Activated CD4-positive, alpha-beta T cell treated with anti-CD3 and anti-CD28 coated beads, Interleukin-2, amount 50 U/mL, for 16 hours (primary cell): ENCODE results near the gene SLC12A7.

Experiments
- DNase-seq: peaks from one replicate; pipeline ENCODE4 v3.0.0-alpha.2; 2020

The SLC12A7 gene

DNA sequence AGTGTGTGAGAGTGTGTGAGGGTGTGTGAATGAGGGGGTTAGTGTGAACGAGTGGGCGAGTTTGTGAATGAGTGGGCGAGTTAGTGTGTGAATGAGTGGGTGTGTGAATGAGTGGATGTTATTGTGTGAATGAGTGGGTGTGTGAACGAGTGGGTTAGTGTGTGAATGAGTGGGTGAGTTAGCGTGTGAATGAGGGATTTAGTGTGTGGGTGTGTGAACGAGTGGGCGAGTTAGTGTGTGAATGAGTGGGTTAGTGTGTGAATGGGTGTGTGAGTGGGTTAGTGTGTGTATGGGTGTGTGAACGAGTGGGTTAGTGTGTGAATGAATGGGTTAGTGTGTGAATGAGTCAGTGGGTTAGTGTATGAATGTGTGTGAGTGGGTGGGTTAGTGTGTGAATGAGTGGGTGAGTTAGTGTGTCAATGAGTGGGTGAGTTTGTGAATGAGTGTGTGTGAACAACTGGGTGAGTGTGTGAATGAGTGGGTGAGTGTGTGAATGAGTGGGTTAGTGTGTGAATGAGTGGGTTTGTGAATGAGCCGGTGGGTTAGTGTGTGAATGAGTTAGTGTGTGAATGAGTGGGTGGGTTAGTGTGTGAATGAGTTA is 65.8 kb downstream of the SLC12A7 start:
- no peak for DNase-seq

DNA sequence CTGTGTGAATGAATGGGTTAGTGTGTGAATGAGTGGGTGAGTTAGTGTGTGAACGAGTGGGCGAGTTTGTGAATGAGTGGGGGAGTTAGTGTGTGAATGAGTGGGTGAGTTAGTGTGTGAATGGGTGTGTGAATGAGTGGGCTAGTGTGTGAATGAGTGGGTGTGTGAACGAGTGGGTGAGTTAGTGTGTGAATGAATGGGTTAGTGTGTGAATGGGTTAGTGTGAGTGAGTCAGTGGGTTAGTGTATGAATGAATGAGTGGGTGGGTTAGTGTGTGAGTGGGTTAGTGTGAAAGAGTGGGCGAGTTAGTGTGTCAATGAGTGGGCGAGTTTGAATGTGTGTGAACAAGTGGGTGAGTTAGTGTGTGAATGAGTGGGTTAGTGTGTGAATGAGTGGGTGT is 67.7 kb downstream of the SLC12A7 start:
- no peak for DNase-seq

DNA sequence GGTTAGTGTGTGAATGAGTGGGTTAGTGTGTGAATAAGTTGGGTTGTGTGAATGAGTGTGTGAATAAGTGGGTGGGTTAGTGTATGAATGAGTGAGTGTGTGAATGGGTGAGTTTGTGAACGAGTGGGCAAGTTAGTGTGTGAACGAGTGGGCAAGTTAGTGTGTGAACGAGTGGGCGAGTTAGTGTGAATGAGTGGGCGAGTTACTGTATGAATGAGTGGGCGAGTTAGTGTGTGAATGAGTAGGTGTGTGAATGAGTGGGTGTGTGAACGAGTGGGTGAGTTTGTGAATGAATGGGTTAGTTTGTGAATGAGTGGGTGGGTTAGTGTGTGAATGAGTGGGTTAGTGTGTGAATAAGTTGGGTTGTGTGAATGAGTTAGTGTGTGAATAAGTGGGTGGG is 68.5 kb downstream of the SLC12A7 start:
- DNase-seq = no peak

DNA sequence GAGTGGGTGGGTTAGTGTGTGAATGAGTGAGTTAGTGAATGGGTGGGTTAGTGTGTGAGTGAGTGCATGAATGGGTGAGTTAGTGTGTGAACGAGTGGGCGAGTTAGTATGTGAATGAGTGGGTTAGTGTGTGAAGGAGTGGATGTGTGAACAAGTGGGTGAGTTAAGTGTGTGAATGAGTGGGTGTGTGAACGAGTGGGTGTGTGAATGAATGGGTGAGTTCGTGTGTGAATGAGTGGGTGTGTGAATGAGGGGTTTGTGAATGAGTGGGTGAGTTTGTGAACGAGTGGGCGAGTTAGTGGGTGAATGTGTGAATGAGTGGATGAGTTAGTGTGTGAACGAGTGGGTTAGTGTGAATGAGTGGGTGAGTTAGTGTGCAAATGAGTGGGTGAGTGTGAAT is 69.2 kb downstream of the SLC12A7 start:
- no peak for DNase-seq

DNA sequence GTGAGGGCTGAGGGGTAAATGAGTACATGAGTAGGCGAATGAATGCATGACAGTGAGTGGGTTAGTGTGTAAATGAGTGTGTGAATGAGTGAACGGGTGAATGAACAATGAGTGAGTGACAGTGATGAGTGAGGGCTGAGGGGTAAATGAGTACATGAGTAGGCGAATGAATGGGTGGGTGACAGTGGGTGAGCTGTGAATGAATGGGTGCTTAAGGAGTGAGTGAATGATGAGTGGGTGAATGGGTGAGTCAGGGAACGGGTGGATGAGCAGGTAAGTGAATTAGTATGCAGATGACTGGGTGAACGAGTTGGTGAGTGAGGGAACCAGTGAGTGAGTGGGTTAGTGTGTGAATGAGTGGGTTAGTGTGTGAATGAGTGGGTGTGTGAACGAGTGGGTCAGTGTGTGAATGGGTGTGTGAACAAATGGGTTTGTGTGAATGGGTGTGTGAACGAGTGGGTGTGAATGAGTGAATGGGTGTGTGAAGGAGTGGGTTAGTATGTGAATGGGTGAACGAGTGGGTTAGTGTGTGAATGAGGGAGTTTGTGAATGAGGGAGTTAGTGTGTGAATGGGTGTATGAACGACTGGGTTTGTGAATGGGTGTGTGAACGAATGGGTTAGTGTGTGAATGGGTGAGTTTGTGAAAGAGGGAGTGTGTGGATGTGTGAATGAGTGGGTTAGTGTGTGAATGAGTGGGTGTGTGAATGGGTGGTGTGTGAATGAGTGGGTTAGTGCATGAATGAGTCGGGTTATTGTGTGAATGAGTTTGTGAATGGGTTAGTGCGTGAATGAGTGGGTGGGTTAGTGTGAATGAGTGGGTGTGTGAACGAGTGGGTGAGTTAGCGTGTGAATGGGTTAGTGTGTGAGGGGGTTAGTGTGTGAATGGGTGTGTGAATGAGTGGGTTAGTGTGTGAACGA is 70.4 kb downstream of the SLC12A7 start:
- no peak for DNase-seq

DNA sequence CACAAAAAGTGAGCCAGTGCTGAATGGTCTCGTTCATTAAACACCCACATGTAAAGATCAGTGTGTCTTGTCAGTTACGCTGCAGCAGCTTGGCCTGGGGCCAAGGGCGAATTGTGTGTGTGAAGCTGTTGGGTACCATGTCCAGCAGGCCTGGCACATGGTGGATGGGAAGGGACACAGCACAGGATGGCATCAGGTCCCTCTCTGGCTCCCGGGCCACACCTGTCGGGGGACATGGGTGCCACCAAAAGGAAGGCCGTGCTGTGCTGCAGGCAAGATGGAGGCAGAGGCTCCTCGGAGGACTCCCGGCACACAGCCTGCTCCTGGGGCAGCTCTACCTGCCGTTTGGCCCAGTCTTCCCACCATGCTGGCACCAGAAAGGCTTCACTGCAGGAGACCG is 71.3 kb downstream of the SLC12A7 start:
- DNase-seq = no peak

DNA sequence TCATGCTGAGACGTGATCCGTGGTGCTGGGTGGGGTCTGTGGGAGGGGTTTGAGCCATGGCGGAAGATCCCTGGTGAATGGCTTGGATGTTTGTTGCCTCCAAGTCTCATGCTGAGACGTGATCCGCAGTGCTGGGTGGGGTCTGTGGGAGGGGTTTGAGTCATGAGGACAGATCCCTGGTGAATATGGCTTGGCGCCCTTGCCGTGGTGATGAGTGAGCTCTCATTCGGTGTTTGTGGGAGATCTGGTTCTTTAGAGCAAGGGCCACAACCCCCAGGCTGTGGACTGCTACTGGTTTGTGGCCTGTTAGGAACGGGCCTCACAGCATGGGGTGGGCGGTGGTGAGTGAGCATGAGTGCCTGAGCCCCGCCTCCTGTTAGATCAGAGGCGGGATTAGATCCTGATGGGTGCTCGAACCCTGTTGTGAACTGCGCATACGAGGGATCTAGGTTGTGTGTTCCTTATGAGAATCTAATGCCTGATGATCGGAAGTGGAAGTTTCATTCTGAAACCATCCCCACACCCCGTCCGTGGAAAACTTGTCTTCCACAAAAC is 72.1 kb downstream of the SLC12A7 start:
- no peak for DNase-seq

DNA sequence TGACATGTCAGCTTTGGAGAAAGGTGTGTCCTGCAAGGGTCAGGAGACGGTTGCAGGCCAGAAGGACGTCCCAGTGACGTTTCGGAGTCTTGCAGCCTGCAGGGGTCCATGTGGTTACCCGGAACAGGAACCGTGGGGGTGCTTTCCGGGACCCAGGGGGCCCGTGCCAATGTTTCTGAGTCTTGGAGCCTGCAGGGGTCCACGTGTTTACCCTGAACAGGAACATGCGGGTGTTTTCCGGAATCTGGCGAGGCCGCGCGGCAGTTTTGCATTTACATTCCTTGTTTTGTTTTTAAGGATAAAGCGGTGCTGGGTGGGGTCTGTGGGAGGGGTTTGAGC is 72.7 kb downstream of the SLC12A7 start:
- no peak for DNase-seq

DNA sequence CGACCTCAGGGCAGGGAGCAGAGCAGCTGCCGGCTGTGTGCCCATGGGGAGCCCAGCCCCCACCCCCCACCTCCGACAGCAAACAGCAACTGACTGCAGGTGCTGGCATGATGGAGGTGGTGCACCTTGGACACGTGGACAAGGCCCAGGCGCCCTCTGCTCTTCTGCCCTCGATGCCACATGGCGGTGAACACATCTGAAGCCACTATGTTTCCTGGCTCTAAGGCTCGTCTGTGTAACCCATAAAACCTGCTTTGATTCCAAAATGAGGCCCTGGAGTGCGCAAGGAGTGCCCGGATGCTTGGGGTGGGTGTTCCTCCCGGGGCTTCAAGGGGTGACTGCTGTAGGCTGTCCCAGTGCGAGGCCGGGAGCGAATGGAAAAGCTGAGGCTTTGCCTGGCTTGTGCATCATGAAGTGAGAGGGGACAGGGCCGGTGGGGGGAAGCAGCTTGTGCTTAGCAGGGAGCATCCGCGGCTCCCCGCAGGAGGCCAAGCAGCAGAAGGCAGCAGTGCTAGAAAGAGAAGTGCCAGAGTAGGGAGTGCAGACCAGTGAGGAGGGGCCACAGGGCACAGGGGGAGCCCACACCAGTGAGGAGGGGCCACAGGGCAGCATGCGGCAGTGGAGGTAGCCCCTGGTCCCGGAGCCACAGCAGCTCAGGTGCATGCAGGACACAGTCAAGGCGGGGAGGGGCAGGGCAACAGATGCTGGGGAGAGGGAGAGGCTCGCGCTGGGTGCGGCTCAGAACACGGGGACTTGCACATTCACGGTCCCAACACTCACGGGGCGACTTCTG is 73.2 kb downstream of the SLC12A7 start:
- DNase-seq = no peak

DNA sequence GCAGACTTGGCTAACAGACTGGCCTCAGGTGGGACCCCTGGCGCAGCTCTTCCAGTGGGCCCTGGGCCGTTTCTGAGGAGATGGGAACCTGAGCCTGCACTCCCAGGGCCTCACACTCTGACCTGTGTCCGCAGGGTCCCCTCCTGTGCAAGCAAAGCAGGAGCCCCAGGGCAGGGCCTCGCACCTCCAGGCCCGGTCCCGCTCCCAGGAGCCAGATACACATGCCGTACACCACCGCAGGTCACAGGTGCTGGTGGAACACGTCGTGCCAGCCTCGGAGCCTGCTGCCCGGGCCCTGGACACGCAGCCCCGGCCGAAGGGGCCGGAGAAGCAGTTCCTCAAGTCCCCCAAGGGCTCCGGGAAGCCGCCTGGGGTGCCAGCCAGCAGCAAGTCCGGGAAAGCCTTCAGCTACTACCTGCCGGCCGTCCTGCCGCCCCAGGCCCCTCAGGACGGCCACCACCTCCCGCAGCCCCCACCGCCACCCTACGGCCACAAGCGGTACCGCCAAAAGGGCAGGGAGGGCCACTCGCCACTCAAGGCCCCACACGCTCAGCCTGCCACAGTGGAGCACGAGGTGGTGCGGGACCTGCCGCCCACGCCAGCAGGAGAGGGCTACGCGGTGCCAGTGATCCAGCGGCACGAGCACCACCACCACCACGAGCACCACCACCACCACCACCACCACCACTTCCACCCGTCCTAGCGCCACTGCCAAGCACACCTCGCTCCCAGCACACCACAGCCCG is 74.0 kb downstream of the SLC12A7 start:
- DNase-seq = no peak

DNA sequence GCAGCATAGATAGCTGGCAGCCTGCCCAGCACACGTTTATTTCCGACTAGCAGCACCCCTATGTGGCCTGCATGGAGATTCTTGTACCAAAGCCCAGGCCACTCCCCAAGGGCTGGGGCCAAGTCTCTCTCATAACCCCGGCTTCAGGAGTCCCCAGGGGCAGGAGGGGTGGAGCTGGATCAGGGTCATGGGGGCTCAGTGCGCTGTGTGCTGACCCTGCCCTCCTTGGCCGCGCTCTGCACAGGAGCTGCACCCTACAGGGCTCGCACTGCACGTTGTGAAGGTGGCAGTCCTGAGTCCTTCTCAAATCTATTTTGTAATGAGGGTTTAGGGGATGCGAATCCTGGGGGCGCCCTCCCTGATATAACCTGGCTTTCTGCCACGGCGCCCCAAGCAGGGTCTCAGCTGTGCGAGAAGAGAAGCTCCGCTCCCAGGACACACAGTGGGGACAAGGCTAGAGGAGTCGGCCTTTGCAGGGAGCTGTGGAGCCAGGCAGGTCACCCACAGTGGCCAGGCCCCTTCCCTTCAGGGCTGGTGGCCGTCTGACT is 74.7 kb downstream of the SLC12A7 start:
- DNase-seq = no peak

DNA sequence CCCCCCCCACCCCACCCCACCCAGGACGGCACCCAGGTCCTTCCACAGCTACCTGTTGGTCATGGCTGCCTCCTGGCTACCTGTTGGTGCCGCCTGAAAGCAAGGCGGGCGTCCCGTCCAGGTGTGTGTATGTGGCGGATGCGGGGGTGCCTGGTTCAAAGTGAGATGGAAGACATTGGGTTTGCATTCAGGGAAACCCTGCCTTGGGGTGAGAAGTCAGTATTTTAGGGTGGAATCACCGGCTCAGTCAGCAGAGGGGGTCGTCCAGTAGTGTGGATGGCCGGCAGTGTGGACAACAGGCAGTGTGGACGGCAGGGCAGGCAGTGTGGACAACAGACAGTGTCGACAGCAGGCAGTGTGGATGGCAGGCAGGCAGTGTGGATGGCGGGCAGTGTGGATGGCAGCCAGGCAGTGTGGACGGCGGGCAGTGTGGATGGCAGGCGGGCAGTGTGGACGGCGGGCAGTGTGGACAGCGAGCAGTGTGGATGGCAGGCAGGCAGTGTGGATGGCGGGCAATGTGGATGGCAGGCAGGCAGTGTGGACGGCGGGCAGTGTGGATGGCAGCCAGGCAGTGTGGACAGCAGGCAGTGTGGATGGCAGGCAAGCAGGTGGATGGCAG is 75.2 kb downstream of the SLC12A7 start:
- no peak for DNase-seq

DNA sequence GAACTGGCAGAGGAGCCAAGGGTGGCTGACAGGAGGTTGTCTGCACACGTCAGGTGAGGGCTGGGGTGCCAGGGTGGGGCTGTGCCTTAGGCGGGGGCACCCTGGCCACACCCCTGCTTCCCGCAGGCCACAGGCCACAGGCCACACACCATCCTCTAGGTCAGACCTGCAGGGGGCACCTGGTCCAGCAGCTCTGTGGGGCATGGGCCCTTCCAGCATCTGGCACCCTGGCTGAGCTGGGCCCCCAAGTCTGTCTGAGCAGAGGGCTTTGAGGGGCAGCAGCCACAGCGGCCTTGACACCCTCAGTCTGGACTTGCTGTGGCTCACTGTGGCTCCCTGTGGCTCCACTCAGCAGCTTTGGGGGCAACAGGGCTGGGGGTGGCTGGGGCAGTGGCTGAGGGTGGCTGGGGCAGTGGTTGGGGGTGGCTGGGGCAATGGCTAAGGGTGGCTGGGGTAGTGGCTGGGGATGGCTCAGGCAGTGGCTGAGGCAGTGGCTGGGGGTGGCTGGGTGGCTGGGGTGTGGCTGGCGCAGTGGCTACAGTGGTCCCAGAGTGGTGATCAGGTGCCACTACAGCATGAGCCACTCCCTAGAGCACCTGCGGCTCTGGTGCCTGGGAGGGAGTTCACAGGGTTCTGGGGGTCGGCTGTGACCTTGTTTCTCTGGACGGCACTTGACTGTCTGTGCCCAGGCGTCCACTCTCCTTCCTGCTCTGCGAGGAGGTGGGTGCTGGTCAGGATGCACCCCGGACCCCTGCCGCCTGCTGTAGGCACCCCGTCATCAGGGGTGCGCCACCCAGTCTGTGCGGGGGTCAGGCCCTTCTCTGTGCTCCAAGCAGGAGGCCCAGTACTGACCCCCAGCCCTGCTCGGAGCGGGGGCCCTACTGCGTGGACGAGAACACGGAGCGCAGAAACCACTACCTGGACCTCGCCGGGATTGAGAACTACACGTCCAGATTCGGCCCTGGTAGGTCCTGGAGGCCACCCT is 76.2 kb downstream of the SLC12A7 start:
- no peak for DNase-seq

DNA sequence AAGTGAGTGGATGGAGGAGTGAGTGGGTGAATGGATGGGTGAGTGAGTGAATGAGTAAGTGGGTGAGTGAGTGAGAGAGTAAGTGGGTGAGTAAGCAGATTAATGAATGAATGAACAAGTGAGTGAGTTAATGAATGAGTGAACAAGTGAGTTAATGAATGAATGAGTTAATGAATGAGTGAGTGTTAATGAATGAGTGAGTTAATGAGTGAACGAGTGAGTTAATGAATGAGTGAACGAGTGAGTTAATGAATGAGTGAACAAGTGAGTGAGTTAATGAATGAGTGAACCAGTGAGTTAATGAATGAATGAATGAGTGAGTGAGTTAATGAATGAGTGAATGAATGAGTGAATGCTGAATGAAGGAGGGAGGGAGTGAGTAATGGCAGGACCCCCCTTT is 76.9 kb downstream of the SLC12A7 start:
- no peak for DNase-seq

DNA sequence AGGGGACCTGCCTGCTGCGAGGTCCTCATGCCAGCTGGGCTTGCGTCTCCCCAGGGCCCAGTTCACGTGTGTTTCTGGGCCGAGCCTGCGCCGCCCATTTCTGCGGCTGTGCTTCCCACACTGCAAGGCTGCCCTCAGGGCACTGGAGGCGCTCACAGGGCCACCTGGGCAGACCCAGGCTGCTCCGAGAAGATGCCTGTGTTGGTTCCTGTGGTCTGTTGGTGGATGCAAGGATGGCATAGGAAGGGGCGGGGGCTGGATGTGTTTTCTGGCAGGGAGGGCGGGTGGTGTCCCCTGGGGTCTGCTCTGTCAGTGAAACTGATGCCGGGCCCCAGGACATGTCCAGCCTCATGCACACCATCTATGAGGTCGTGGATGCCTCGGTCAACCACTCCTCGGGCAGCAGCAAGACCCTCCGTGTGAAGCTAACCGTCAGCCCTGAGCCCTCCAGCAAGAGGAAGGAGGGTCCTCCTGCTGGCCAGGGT is 77.4 kb downstream of the SLC12A7 start:
- DNase-seq = no peak

DNA sequence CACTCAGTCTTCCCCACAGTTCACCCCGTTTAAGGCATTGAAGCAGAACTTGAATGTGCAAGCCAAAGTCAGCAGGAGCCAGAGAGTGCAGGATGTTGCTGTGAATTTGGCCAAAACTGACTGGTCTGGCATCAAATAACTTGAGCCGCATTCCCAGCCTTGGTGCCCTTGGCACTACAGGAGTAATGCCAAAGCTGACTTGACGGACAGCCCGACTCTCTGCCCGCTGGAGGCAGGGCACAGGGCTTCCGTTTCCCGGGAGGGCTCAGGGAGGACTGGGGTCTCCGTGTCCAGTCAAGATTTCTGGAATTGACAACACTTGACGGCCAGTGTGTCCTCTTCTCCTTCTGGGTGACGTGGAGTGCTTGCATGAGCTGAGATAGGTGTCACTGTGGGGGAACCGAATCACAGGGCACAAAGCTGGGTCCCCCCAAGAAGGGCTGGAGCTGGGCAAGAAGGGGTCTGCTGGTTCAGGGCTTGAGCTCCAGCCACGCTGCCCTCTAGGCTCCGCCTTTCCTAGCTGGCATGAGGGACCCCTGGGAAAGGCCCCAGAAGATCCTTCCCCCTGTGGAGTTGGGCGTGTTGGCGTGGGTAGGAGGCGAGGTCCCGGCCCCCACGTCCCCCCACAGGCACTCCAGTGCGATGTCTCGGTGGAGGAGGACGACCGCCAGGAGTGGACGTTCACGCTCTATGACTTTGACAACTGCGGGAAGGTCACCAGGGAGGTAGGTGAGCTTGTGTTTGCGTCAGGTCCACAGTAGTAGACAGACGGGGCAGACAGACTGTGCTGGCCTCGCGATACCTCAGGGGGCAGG is 78.0 kb downstream of the SLC12A7 start:
- DNase-seq = no peak

DNA sequence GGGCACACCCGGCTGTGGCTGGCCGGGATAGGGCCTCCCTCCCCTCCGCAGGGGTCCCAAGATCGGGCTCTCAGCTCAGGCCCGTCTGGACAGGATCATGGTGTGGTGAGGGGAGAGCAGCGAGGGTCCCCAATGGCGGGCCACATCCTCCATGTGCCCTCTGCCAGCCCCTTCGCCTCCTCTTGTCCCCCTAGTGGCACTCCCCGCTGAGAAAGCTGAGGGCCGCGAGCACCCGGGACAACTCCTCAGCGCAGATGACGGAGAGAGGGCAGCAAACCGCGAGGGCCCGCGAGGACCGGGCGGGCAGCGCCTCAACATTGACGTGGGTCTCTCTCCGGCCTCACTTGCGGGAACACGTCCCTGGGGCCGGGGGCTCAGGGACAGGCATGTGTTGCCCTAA is 78.7 kb downstream of the SLC12A7 start:
- DNase-seq = no peak

DNA sequence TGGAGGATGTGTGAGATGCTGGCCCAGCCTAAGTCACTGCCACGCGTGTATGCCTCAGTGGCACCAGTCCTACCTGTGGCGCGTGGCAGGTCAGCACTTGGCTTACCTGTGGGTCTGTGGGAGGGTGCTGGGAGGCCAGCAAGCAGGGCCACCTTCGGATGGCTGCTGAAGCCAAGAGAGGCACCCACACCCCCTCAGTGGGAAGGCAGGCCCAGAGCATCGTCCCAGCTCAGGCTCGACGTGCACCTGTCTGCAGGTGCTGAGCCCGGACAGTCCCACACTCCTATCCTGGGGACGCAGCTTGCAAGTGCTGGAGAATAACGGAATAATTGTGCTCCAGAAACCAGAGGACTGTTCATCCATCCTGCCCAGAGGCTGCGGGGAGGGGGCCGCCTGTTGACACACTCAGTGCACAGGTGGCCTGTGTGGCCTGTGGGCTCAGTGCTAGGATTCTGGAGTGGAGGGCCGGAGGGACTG is 79.3 kb downstream of the SLC12A7 start:
- no peak for DNase-seq

DNA sequence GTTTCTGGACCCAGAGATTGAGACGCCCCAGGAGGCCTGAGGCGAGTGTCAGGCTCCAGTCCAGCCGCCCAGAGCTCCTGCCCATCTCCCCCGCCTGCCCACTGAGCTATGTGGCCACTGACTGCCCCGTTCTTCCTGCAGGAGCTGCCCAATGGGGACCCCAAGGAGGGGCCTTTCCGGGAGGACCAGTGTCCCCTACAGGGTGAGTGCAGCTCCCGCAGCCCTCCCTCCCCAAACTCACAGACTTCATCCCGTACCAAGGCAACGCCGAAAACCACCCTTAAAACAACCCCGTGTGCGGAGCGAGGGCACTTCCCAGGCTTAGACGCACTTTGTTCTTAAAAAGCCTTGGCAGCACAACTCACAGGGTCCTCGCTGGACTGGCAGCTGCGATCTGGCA is 79.9 kb downstream of the SLC12A7 start:
- no peak for DNase-seq
